PC-9 (cell line): ENCODE results near the gene RRBP1.

ENCODE experiments used
- EZH2 ChIP-seq: fragments of 200-600 bp; sonication (generic); IDR thresholded peaks from 2 replicates; pipeline ENCODE4 v1.8.0; 2017; ENCODE audit warnings: antibody characterized with exemption, low read depth
- TF ChIP-seq, protein P1 (sequence below): fragments of 200-600 bp; sonication (generic); conservative IDR thresholded peaks from 2 replicates; pipeline ENCODE4 v1.6.1; 2017; ENCODE audit warnings: mixed run types, antibody characterized with exemption, mild to moderate bottlenecking, moderate library complexity

GRCh38 chr20:17572034-17572638, 109.9 kb downstream of the RRBP1 start:
- TF ChIP-seq, protein P1, sequence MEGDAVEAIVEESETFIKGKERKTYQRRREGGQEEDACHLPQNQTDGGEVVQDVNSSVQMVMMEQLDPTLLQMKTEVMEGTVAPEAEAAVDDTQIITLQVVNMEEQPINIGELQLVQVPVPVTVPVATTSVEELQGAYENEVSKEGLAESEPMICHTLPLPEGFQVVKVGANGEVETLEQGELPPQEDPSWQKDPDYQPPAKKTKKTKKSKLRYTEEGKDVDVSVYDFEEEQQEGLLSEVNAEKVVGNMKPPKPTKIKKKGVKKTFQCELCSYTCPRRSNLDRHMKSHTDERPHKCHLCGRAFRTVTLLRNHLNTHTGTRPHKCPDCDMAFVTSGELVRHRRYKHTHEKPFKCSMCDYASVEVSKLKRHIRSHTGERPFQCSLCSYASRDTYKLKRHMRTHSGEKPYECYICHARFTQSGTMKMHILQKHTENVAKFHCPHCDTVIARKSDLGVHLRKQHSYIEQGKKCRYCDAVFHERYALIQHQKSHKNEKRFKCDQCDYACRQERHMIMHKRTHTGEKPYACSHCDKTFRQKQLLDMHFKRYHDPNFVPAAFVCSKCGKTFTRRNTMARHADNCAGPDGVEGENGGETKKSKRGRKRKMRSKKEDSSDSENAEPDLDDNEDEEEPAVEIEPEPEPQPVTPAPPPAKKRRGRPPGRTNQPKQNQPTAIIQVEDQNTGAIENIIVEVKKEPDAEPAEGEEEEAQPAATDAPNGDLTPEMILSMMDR: no peak
- no peak for TF ChIP-seq EZH2
